ENCODE data around the gene ISL2.

Gene ISL2

DNA sequence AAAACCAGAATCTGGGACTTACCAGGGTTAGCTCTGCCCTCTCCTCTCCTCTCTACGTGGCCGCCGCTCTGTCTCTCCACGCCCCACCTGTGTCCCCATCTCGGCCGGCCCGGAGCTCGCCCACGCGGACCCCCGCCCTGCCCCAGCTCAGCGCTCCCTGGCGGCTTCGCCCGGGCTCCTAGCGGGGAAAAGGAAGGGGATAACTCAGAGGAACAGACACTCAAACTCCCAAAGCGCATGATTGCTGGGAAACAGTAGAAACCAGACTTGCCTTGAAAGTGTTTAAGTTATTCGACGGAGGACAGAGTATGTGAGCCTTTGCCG lies 5.4 kb downstream of the ISL2 start:
- no peak for DNase-seq (ENCODE audit: low read depth)

DNA sequence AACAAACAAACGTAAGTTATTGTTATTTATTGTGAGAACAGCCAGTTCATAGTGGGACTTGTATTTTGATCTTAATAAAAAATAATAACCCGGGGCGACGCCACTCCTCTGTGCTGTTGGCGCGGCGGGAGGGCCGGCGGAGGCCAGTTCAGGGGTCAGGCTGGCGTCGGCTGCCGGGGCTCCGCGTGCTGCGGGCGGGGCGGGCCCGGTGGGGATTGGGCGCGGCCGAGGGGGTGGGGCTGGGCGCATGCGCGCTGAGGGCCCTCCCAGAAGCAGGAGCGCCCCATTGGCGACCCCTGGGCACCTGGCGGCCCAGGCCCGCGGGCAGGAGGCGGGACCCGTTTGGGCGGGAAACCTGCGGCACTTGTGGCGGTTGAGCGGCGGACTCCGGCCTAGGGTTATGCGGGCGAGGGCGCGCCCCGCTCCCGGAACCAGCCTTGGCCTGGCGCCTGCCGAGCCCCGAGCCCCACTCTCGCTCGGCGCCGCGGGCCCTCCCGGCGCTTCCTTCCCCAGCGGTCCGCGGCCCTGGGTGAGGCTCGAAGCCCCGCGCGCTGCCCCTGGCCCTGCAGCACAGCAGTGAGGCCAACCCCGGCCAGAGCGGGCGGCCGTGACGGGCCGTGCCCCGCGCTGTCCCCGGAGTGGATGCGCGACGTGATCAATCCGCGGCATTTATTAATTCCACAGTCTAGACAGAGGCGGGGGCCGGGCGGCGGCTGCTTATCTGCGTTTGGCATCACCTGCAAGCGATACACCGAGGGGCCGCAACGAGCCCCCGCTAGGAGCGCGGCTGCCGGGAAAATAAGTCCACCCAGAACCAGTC lies 6.0 kb downstream of the ISL2 start:
- peak; percentile 20 for DNase-seq (ENCODE audit: low read depth)

DNA sequence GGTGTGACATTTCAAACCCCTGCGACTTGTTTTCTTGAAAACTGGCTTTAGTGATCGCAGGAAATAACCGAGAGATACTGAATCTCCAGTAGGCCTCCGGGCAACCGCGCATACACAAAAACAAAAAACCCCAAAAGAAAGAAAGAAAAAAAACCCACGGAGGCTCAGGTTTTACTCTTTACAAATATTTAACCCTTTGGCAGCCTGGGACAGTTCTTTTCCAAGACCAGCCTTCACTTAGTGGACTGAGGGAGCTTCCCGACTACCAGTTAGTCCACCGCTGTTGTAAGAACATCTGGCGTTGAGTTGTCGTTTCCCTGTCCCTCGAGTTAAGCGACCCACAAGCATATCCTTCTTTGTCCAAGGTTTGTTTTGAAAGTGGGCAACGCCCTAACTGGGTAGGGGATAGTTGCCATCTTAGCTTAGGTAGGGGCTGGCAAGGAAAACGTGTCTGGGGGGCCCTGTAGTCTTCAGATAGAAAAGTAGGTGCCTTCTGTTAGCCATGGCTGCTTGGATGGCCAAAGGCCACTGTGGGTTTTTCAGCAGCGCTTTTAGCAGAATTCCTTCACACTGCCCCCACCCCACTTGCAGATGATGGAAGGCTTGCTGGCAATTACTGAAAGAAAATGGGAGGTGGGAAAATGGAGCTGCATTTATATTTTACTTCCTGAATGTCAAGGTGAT lies 6.9 kb downstream of the ISL2 start:
- DNase-seq (ENCODE audit: low read depth), result no peak

DNA sequence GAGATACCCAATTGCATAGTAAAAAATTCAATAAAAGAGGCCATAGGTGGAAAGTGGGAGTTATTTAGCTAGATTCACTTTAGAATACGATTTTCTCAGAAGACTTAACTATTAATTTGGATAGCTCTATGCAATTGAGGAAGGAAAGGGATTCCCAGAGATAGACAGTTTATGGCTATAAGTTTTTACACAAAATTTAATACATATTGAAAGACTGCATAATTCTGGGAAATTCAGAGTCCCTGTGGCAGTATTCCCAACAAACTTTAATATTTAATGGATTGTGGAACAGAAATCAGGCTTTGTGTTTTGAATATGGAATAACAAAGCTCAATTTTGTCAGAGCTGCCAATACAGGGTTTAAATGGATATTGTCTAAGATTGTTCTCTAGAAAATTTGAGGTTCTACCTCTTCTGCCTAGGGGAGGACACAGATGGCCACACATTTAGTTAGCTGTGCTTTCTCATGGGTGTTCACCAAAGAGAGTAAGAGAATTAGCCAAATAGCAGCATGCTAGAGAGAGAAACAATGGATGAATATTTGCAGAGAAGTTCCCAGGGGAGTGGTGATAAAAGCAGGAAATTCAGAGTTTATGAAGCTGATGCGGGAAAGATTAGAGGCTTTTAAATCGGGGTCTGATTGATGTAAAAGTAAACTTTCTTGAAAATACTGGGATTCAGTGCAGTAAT lies 8.5 kb downstream of the ISL2 start:
- no peak for DNase-seq (ENCODE audit: low read depth)

DNA sequence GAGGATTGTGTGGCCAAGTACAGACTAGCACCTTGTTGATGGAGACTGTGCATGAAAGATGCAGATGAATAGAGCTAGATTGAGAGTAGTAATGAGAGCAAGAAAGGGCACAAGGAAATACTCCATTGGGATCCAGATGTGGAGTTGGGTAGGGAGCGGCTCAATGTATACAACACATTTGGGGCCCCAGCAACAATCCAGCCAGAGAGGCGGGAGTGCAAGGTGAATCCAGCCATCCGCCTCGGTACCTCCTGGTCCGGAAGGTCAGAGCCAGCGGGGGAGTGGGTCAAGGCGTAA lies 9.0 kb downstream of the ISL2 start:
- no peak for DNase-seq (ENCODE audit: low read depth)

DNA sequence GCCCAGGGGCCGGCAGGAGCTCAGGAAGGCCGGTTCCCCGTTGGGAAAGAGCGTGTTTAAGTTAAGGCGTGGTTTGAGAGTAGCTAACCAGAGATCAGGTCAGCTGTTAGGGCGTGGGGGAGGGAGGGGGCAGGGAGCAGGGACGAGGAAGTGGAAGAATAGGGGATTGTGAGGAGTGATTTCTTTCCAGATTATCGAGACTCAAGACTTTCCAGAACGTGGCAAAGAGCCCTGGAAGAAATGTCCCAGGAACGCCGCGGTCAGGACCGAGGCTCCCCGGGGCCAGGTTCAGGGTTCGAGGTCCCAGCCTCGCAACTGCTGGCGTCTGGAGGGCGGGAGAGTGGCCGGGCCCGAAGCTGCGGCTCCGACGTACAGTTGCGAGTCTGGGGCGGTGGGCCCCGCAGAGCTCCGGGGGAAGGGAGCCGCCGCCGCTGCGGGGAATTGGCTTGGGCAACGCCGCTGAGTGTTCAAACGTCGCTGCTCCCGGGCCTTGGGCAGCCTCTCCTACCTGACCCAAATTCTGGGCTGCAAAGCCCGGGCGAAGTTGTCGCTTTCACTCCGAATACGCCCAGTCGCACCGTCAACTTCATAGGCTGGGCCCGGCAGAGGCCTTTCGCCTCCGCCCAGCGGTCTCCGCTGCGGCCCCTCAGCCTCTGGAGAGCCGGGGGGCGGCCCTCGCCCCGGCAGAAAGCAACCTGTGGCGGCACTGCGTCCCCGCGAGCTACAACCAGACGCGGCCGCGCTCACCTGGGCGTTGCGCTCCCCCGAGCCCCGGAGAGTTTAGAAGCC lies 9.5 kb downstream of the ISL2 start:
- no peak for DNase-seq (ENCODE audit: low read depth)

DNA sequence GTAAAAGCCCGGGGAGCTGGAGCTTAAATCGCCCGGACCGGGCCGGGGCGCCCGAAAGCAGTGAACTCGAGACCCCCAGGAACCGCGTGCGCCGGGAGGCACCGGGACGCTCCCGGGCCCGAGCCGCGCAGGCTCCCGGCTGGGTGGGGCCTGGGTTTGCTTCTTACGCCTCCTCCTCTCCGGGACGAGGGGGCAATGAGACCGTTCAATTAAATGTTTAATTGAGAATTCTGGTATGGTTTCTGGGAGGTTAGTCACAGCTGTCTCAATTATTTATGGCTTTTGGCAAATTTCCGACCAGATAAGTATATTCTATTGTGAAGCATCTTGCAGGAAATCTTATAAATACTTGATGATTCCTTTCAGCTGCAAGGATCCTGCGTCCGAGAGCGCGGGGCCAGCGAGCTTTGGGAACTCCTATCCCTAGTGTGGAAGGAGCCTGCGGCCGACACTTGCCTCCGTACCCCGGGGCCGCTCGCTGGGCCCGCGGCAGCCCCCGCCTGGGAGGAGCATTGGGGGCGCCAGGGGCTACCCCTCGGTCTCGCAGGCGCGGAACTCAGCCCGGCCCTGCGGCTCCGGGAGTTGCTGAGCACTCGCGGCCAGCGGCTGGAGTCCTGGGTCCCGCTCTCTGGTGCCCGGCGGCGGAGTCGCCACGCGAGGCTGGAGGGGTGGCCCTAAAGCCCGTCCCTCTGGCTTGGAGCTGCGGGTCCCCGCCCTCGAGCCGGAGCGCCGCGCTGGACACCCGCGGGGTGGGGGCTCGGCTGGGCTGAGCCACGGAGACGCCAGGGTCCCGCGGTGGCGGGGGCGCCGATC lies 10.3 kb downstream of the ISL2 start:
- no peak for DNase-seq (ENCODE audit: low read depth)

DNA sequence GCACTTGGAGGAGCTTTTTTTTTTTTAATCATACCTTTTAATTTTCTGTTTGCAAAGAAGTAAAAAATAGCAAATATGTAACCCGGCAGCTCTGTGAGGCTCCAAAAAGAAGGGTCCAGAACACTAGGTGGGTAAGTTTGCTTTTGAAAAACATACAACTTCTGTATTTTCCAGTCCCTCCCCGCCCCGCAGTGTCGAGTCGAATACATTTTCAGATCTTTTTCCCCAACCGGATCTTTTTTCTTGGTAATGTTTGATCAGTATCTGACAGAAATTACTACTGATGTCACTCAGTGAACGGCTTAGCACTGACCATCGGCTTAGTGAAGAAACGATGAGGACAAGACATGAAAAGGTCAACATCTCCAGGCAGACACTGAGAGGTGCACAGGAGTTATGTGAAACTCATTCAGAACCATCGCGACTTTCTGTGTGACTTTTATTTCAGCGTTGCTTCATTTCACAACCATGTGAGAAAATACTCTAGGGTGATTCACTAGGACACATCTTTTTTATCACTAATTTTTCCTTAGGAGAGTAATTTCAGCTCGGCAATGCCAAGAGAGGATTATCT lies 11.0 kb downstream of the ISL2 start:
- DNase-seq (ENCODE audit: low read depth), result no peak

DNA sequence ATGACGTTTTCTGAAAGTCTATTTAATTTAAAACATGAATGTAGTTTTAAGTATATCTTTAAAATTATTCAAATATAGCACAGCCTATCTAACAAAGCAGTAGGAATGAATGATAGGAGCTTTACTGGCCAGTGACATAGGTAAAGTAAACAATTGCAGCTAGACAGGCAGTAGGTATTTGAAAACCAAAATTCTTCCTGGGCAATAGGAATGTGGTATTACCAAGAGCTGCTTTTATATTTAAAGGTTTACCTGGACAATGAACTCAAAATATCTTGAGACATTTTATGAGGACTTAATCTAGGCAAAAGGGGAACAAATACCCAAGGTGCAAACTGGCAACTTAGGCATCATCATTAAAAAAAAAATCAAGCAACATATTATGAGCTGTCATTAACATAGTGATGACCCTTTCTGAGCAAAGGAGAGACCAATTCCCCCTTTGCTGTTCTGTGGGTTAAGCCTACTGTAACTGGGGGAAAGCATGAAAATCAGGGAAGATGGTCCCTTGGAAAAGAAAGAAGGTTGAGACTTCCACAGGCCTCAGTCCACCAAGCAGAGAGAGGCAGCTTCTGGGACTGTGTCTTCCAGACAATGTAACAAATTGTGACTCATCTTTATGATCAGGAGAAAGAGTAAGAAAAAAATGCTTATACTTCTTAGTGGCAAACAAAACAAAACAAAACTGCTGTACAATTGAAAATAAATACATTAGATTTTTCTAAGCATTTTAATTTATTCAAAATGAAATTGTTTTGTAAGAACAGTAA lies 12.9 kb downstream of the ISL2 start:
- no peak for DNase-seq (ENCODE audit: low read depth)

DNA sequence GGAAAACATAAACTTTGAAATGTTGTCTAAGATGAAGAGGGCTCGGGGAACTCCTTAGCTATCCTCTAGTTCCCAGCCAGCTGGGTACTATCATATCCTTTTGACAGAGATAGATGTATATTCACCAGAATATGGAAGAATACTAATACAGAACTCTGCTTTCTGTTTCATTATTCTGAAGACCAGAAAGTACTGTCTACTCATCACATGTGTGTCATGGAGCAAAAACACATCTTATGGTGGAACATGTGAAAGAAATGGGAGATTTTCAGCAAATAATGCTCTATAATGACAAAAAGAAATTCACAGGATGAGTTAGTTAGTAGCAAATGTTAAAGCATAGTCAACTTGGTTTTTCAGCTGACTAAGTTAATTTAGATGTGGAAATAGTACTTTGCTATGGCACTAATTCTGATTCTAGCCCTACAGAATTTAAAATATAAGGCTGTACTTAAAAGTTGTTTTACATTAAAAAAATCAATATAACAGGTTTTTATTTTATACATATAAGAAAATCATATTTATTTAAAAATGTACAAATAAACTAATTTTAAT lies 16.5 kb downstream of the ISL2 start:
- no peak for DNase-seq (ENCODE audit: low read depth)

DNA sequence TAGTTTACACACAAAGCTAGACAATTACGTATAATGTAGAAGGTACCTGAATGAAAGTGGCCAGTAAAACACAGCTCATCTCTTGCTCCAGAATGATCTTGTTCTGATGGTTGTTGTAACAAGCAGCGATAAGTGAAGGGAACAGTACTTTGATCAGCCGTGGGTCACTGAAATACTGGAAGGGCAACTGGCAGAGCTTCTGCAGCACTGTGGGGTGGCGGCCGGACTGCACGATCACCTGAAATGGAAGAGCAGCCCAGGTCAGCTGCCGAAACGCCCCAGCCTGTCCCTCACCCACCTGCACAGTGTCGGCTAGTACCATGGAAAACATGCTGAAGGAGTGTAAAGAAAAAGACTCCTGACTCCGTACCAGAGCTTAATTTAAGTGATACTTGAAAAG lies 17.3 kb downstream of the ISL2 start:
- no peak for DNase-seq (ENCODE audit: low read depth)

DNA sequence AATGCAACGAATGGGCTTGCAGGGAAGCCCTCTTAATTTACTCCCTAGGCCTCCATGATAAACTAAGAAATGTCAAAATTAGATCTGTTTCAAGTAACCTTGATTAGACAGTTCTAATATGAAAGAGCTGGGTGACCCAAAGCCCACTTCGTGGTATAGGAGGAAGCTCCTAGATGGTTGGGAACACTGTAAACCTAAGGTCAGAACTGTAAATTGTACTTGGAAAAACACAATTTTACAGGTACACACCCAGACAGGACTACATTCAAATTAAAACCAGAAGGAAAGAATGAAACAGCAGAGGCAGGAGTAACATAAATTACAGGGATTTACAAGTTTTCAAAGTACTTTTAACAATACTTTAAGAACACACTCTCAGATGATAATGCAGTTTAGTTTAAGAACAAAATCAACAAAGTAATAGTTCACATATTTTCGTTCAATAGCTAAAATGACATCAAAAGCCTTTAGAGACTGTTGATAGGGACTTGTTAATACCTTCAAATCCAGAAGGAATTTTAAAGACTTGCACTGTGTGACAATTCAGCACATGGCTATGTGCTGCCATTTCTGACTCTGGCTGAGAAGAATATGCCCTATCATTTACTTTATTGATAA lies 18.4 kb downstream of the ISL2 start:
- no peak for DNase-seq (ENCODE audit: low read depth)

DNA sequence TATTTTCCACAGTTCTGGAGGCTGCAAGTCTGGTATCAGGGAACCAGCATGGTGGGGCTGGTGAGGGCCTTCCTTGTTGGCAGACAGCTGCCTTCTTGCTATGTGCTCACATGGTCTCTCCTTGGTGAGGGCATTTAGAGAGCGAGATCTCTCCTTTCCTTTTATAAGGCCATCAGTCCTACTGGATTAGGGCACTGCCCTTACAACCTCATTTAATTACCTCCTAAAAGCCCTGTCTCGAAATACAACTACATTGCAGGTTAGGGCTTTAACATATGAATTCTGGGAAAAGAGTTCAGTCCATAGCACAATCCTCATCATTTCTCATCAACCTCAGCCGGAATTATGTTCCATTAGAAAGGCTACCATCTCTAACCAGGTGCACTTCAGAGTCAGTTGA lies 21.9 kb downstream of the ISL2 start:
- no peak for DNase-seq (ENCODE audit: low read depth)

DNA sequence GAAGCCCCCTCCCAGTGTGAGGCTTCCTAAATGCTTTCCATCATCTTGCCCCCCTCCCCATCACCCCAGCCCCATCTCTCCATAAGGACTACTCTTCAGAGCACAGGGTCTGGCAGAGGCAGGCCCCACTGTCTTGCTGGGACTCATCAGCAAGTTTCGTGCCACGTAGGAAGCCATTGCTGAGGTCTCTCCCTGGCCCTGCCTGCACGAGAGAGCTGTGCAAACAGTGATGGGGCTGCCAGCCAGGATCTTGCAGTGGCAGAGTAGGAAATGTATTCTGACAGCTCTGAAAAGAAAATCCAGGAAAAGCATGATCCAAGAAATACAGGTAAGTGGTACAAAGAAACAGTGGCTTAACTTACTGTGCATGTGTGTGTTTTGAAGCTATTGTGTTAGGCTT lies 22.6 kb downstream of the ISL2 start:
- DNase-seq (ENCODE audit: low read depth), result no peak

DNA sequence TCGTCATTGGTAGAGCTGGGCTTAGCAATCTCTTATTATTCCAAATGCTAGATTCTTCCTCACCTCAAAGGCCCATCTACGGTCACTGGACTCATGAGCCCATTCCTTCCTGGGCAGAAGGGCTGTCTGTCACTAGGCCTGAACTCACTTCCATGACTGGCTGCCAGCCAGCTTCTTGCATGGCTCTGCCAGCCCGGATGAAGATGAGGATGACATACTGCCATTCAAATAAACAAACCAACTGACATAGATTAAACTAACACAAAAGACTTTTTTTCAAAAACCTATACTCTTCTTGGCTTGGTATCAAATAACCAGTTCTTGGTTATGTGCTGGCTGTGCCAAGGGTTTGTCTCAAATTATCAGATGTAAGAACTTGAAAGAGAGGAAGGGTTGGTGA lies 23.8 kb downstream of the ISL2 start:
- no peak for DNase-seq (ENCODE audit: low read depth)

DNA sequence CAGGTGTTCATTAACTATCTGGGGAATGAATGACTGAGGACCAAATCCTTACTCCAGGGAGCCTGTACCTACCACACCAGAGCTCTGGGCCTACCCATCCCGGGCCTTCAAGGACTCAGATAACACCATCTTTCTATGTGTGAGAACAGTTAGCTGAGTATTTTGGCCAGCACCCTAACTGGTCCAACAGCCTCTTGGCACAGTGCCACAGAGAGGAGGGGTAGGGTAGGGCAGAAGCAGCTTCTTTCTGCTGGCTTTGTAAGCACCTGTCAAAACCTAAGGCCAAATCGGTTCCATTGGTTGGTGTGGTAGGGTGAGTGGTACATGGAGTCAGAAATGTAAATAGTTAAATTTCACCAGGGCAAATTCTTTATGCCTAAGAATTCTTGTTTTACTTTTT lies 26.7 kb downstream of the ISL2 start:
- DNase-seq (ENCODE audit: low read depth), result no peak

DNA sequence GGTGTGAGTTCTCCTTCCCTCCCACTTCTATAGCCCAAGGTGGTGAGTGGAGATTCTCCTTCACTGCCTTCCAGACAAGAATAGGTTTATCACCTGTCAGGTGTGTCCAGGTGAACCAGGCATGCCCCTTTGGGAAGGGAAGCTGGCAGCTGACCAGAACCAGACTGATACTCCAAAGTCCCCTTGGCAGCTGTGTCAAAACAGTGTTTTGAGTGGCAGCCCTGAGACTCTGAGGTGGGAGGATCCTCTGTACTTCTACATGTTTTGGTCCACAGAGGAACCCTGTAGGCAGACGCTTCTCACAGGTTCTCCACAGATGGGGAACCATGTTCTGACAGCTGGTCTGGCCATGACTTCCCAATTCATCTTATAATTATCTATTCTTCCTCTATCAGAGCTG lies 30.1 kb downstream of the ISL2 start:
- no peak for DNase-seq (ENCODE audit: low read depth)

DNA sequence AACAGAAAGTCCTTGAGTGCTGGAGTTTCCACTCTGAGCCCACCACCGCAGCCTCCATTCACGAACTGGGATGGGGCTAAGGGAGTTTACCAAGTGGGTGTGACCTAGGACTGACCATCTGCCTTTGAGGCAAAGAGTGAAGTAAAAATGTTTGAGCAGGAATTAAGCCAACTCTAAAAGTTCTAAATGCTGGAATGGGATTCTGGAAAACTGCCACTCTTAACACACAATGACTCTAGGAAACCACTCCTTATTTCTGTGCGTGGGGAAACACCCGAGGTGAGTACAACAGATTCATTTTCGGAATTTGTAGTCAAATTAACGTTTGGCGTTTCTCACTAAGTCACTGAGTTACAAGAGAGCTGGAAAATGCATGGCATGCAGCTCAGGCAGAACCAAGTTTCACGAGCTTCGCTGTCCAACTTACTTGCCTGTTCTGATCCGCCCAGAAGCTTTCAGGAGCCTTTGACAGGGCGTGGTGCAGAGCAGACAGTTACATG lies 31.6 kb downstream of the ISL2 start:
- no peak for DNase-seq (ENCODE audit: low read depth)

DNA sequence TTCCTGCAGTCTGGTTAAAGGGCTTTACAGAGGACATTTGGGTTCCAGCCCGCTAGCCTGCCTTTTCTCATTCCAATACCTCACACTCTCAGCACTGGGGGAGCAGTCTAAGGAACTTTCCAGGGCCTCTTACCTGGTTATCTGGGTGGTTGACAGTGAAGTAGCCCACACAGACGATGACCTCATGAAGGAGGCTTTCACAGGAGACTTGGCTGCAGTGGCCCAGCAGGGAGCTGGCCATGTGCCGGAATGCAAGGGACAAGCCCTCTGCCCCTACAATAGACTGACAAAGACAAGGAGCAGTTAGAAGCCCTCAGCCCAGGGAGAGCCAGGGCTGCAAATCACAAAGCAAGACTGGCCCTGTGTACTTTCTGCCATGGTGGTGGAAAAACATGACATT lies 39.5 kb downstream of the ISL2 start:
- no peak for DNase-seq (ENCODE audit: low read depth)

DNA sequence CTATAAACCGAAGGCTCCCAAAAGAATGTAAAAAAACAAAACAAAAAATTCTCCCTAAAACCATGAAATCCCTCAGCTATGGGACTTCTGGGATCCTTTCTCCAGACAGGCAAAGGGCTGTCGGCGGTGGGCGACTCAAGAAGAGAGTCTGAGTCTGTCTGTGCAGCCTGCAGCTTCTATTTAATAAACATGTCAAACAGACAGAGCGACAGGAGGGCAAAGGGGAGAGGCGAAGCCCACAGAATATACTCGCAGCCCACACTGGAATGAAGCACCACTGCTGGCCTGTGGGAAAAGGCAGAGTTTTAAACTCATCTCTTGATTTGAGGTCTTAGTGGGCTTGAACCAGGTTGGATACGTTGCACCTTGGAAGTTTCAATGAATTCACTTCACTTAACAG lies 40.2 kb downstream of the ISL2 start:
- DNase-seq (ENCODE audit: low read depth), result no peak

All from activated T-cell treated with anti-CD3 and anti-CD28 coated beads for 48 hours (primary cell).